PFSK-1 (cell line): ENCODE data around the gene TMEM44.

Experiments used
- FOXP2 ChIP-seq: optimal IDR thresholded peaks from 2 replicates; pipeline ENCODE3; 2011; ENCODE audit warnings: borderline replicate concordance, control low read depth, inconsistent platforms; ENCODE audit not compliant: insufficient read depth; ENCODE audit errors: extremely low read length, extremely low read depth
- POLR2AphosphoS5 ChIP-seq: IDR thresholded peaks from 2 replicates; pipeline ENCODE4 v1.6.1; 2012; ENCODE audit warnings: low read depth, mild to moderate bottlenecking, control low read depth, low read length, moderate library complexity
- REST ChIP-seq, 2 experiments: IDR thresholded peaks; 2 replicates each; pipeline versions ENCODE4 v1.6.1 to v1.8.0; 2011 to 2012; ENCODE audit warnings: low read depth in 2 of 2, low read length in 2 of 2, control low read depth in 1 of 2, inconsistent platforms in 1 of 2, mild to moderate bottlenecking in 1 of 2, moderate library complexity in 1 of 2; ENCODE audit not compliant: insufficient read depth in 1 of 2
- SIN3A ChIP-seq: IDR thresholded peaks from 2 replicates; pipeline ENCODE4 v1.6.1; 2012; ENCODE audit warnings: mild to moderate bottlenecking, low read length, moderate library complexity, borderline replicate concordance; ENCODE audit not compliant: insufficient read depth
- TAF1 ChIP-seq: IDR thresholded peaks from 2 replicates; pipeline ENCODE4 v1.6.1; 2012; ENCODE audit warnings: low read length, control low read depth, borderline replicate concordance; ENCODE audit not compliant: insufficient read depth

The TMEM44 gene

DNA sequence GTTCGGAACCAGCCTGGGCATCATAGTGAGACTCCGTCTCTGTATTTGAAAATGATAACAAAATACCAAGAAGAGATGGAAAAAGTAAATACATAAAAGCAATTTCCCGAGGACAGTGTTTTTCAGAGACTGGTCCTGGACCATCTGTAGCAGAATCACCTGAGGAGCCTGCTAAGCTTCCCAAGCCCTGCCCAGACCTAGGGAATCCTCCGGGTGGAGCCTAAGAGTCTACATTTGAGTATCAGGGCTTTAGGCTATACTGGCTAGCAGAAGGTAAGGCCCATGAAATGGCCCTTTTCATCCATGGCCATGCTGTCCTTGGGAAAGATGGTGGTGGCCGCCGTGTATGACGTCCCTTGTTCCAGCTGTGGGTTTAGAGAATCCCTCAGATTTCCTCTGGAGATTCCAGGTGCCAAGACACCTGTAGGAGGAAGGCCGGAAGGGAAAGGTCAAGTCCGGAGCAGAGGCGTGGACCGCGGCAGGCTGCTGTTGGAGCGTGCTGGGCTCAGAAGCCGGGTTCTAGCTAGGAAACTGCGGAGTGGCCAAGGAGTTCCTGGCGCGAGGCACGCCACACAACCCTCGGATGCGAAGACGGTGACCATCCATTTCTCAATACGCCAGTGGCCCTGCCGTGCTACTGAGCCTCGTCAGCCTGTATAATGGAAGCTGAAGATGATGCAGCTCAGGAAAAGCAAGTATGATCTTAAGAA lies 50.9 kb downstream of the TMEM44 start:
- TF ChIP-seq POLR2AphosphoS5, result no peak
- TF ChIP-seq FOXP2, result no peak
- no peak for TF ChIP-seq TAF1
- no peak for TF ChIP-seq SIN3A
- TF ChIP-seq REST (IDR thresholded peaks at IDR 0.05; ENCODE audit: insufficient read depth in 1 of 2, low read depth in 2 of 2, low read length in 2 of 2), result no peak

GRCh38 chr3:194579091-194579606 lies 54.1 kb downstream of the TMEM44 start:
- TF ChIP-seq POLR2AphosphoS5, result no peak
- no peak for TF ChIP-seq TAF1
- TF ChIP-seq SIN3A, result no peak
- no peak for TF ChIP-seq REST (IDR thresholded peaks at IDR 0.05; ENCODE audit: insufficient read depth in 1 of 2, low read depth in 2 of 2, low read length in 2 of 2)
- TF ChIP-seq FOXP2, result no peak

GRCh38 chr3:194577986-194578905 lies 55.0 kb downstream of the TMEM44 start:
- TF ChIP-seq REST (IDR thresholded peaks at IDR 0.05; ENCODE audit: insufficient read depth in 1 of 2, low read depth in 2 of 2, low read length in 2 of 2) (no peak), FOXP2 (no peak), SIN3A (no peak), POLR2AphosphoS5 (no peak), TAF1 (no peak)

GRCh38 chr3:194575484-194576210 lies 57.6 kb downstream of the TMEM44 start:
- TF ChIP-seq REST (IDR thresholded peaks at IDR 0.05; ENCODE audit: insufficient read depth in 1 of 2, low read depth in 2 of 2, low read length in 2 of 2), result no peak
- TF ChIP-seq POLR2AphosphoS5, result no peak
- no peak for TF ChIP-seq TAF1
- no peak for TF ChIP-seq FOXP2
- TF ChIP-seq SIN3A, result no peak
